ENCODE data around the gene SPPL2B. TPM values are rescaled to one million over a fixed set of nuclear protein-coding genes. Genes with fewer than 3 reads are reported as not detected.

SPPL2B gene
- total RNA-seq, 1 donor from 2014 or later: 76.4 TPM

DNA sequence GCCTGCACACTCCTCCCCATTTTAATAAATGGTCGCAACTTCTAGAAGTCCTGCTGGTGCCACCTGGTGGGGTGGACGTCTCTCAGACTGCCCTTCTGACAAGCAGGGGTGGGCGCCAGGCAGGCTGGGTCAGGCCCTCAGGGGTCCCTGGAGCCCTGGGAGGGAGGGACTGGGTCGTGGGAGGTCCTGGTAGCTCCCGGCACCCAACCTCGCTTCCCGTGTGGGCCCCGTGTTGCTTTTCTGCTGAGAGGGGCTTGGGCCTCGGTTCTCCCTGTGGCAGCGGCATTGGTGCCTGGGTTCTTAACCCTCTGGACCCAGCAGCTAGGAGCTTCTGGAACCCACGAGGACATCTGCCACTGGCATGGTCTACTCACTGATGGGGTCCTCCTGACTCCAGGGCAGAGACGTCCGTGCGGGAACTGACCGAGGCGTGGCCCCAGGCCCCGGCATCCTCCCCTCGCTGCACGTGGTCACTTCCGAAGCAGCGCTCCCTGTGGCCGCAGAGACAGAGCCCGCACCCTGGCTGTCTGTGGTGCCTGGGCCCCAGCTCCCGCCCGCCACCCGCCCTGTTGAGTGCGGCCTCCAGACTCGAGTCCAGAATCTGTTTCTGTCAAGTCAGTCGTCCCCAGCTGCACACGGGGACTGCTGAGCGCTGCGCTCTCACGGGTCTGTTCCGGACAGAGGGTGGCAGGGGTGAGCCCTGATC, 25.6 kb downstream of the SPPL2B start:
- intact Hi-C loops (cut with micrococcal nuclease): no loop called here

DNA sequence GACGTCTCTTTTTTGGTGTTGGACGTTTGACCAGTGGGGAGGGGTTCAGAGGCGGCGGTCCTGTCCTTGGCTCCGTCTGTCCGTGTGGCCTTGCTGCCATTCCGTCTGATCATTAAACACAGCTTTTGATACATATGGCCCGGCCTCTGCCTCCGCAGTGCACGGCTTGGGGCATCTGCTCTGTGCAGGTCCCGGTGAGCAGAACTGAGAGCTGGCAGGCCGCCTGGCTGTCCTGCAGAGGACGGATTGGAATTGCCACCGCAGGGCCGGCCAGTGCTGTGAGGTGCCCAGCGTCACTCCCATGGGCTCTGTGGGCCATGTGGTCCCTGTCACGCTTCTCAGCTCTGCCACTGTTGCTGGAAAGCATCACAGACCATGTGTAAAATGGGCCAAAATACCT, 26.2 kb downstream of the SPPL2B start:
- intact Hi-C loops (cut with micrococcal nuclease): no loop called here

- intact Hi-C loops (cut with micrococcal nuclease): no loop called here
Observed at GRCh38 chr19:2355168-2356035, 26.9 kb downstream of the SPPL2B start.

DNA sequence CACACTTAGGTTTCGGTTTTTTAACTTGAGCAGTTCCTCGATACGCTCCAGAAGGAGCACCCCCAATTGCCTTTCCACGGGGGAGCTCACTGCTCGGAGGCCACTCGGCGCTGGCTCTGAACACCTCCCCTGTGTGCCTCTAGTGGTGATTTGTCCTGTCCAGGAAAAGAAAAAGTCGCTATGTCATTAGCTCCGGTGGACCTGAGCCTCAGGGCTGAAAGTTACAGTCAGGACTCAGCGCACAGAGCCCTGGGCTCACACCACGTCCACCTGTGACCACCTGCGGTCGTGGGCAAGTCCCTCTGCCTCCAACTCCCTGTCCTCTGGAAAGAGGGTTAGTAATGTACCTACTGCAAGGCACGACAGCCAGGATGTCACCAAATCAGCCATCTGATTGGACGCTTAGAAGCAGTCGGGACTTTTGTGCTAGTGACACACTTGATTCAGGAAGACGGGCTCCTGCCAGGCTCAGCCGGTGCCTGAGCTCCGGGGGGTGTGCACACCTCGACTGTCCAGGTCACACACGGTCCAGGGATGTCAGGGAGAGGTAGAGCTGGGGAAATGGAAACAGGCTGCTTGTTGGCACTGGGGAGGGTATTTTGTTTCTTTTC, 27.7 kb downstream of the SPPL2B start:
- intact Hi-C loops (cut with micrococcal nuclease): no loop called here

- intact Hi-C loops (cut with micrococcal nuclease): no loop called here
Observed at GRCh38 chr19:2357279-2358206, 29.1 kb downstream of the SPPL2B start.

DNA sequence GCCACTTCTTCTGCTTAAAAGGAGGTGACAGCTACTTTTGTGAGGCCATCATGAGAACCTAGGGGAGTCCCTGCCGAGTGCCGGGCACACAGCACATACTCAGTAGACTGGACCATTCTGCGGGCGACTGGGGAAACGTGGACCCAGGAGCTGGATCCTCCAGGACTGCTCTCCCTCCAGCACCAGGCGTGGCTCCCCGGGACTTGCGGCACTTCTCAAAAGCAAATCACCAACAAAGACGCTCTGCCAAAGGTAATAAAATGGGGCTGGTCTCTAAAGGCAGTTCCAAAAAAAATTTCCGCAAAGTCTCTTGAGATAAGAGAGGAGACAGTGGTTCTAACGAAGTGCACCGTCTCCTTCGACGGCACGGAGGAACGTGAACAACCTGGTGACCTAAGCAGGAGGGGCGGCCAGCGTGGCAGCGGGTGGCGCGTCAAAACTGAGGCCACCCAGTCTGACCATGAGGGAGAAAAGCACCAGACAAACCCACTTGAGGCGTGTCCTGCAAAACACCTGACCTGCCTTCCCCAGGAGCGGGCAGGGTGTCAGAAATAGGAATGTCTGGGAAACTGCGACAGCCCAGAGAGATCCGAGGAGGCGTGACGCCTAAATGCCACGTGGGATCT, 30.2 kb downstream of the SPPL2B start:
- intact Hi-C loops (cut with micrococcal nuclease): no loop called here

DNA sequence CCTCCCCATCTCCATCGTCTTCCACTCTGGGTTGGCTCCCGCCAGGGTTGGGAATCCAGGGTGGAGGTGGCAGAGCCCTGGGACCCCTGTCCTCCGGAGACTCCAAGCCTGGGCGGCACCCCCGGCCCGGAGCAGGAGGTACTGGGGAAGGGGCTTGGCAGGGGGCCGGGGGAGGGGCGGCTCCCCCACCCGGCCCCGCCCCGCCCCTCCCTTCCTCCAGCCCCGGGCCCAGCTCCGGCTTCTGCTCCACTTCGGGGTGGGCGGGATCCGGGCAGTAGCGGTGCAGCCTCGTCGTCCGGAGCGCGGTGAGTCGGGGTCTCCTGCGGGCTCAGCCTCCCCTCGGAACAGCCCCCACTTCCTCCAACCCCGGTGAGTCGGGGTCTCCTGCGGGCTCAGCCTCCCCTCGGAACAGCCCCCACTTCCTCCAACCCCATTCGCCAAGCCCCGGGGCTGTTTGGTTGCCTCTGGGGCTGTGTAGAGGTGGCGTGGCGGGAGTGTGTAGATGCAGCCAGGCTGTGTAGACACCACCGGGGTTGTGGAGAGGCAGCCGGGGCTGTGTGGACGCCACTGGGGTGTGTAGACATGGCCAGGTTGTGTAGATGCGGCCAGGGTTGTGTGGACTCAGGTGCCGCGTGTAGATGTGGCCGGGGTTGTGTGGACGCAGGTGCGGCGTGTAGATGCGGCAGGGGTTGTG, 31.7 kb downstream of the SPPL2B start, which contains the start of gene TMPRSS9:
Gene TMPRSS9 (plus strand): TSS at position 274 of the 694 bp plus-strand sequence. CDS start 29,521 bp downstream, outside the sequence.
- intact Hi-C loops (cut with micrococcal nuclease): no loop called here

DNA sequence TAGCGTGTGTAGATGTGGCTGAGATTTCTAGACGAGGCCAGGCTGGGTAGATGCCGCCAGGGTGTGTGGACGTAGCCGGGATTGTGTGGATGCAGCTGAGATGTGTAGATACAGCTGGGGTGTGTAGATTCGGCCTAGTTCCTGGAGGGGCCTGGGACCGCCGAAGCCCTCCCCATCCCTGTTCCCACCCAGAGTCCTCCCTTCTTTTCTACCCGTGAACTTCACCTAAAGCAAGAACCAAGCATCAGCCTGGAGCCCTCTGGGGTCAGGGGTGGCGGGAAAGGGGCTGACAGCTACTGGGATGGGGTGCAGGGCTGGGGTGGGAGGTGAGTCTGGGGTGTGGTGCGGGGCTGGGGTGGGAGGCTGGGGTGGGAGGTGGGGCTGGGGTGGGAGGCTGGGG, 32.3 kb downstream of the SPPL2B start:
- intact Hi-C loops (cut with micrococcal nuclease): no loop called here

DNA sequence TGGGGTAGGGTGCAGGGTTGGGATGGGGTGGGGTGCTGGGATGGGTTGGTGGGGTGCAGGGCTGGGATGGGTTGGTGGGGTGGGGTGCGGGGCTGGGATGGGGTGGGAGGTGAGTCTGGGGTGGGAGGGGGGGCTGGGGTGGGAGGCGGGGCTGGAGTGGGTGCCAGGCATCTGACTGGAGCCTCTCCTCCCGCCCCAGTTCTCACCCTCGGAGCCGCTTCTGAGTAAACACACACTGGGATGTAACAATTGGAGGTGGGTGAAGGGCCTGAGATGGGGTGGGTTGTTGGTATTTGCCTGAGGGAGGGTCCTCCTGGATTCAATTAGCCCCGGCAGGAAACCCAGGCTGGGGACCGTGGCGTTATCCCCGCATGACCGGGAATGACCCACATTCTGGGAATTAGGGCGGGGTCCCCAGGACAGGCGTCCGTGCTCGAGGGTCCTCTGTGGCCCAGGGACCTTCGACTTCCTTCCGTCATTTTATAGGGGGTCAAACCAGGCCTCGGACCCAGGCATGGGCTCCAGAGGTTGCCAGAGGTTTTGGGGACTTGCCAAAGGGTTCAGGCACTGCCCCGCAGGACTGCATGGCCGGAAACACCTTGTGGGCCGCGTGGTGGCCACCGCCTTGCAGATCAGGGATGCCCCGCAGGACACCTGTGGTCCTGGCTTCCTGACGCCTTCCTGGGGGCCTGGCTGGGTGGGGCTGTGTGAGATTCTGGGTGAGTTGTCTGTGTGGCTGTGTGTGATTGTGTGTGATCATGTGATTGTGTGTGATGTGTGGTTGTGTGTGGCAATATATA, 33.0 kb downstream of the SPPL2B start:
- intact Hi-C loops (cut with micrococcal nuclease): no loop called here

DNA sequence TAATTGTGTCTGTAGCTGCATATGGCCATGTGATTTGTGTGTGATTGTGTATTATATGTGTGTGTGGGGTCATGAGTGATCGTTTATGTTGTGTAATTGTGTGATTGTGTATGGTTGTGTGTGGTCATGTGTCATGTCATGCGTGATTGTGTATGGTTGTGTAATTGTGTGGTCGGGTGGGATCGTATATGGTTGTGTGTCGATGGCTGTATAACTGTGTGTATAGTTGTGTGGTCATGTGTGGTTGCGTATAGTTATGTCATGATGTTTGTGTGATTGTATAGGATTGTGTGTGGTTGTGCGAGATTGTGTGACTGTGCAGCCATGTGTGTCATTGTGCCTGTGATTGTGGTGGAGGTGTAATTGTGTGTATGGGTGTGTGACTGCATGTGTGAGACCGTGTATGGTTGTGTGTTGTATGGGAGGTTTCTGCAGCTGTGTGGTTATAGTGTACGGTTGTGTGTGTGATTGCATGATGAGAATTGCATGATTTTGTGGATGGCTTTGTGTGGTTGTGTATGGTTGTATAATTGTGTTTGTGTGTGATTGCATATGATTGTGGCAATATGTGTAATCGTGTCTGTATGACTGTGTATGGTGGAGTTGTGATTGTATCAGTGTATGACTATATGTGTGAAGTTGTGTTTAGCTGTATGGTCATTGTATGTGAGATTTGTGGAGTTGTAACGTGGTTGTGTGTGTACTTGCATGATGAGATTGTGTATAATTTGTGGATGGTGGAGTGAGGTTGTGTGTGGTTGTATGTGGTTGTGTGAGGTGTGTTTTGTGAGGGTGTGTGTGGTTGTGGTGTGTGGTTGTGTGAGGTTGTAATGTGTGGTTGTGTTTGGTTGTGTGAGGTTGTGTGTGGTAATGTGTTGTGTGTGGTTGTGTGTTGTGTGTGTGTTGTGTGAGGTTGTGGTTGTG, 33.8 kb downstream of the SPPL2B start:
- intact Hi-C loops (cut with micrococcal nuclease): no loop called here

DNA sequence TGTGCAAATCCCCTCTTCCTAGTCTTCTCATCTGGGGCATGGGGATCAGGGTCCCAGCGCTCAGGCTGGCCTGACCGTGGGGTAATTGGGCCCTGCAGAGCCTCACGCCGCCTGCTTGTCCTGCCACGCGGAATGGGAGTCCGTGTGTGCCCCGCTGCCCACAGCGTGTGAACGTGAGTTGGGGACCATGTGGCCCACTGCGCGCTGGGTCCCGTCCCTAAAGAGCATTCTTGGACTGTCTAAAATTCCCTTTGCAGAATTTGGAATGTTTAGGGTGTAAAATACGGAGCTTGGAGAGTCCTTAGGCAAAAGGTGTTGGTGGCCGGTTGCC, 34.5 kb downstream of the SPPL2B start:
- intact Hi-C loops (cut with micrococcal nuclease): no loop called here

DNA sequence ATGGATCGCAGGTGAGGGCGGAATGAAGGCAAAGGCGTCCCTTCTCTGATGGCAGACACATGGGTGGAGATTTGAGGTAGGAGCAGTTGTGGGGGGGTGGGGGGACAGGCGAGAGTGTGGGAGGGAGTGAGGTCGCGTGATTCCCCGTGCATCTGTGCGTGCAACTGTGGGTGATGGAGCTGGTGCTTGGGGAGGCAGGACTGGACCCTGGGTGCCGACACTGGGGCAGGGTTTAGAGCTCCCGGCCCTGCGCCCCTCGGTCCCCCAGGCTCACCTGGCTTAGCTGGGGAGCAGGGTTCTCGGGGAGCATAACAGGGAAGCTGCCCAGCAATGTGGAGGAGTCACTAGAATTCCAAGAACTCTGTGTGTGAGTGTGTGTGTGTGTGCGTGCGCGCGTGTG, 34.9 kb downstream of the SPPL2B start:
- intact Hi-C loops (cut with micrococcal nuclease): no loop called here

GRCh38 chr19:2365201-2365970, 36.9 kb downstream of the SPPL2B start:
- intact Hi-C loops (cut with micrococcal nuclease): no loop called here

- intact Hi-C loops (cut with micrococcal nuclease): no loop called here
Observed at GRCh38 chr19:2371656-2372055, 43.2 kb downstream of the SPPL2B start.

GRCh38 chr19:2372076-2372612, 43.7 kb downstream of the SPPL2B start:
- intact Hi-C loops (cut with micrococcal nuclease): no loop called here

GRCh38 chr19:2374808-2375207, 46.3 kb downstream of the SPPL2B start:
- intact Hi-C loops (cut with micrococcal nuclease): no loop called here

Data from T-helper 2 cell treated with Interferon-gamma antibody and Interleukin-4, amounts not matched to agents 100 ng/mL and 5 ng/mL, for 36 hours (primary cell).